ENCODE results near the gene PERP.

GRCh38 chr6:138110229-138110628, 3.0 kb upstream of the PERP start:
- TF ChIP-seq CTCF (IDR thresholded peaks at IDR 0.05; ENCODE audit: low read depth, low read length, poor library complexity, severe bottlenecking) = no peak
- no peak for TF ChIP-seq EZH2phosphoT487 (IDR thresholded peaks at IDR 0.05; ENCODE audit: borderline replicate concordance, low read length)
